ENCODE results near the gene AGAP1. TPM values are rescaled to one million over a fixed set of nuclear protein-coding genes. Genes with fewer than 3 reads are reported as not detected.

AGAP1 gene
- total RNA-seq, 1 donor from 2014 or later, result 44.0 TPM

DNA sequence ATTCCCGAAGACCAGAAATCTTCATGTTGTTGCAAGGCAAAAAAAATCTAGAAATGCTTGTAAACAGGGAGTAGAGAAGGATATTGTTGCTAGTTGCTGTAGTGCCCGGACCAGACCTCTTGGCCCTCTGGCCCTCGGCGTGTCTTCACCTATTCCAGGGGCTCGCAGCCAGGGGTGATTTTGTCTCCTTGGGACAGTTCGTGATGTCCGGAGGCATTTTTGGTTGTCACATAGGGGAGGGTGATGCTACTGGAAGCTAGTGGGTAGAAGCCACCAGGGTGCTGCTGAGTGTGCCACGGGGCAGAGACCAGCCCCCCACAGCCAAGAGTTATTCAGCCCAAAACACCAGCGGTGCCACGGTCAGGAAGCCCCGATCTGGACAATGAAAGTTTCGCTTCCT, 443.7 kb downstream of the AGAP1 start:
- H3K36me3 Mint-ChIP-seq, result peaks cover 38% of the 10 kb centered on the region
- no peaks in the 10 kb centered on the region for H3K27me3 Mint-ChIP-seq (ENCODE audit: low read depth)
- H3K4me3 Mint-ChIP-seq, result no peak overlapping the region
- DNase-seq (ENCODE audit: low spot score in 2 of 2, unreplicated experiment in 2 of 2), result no peak
- TF ChIP-seq, protein P1, sequence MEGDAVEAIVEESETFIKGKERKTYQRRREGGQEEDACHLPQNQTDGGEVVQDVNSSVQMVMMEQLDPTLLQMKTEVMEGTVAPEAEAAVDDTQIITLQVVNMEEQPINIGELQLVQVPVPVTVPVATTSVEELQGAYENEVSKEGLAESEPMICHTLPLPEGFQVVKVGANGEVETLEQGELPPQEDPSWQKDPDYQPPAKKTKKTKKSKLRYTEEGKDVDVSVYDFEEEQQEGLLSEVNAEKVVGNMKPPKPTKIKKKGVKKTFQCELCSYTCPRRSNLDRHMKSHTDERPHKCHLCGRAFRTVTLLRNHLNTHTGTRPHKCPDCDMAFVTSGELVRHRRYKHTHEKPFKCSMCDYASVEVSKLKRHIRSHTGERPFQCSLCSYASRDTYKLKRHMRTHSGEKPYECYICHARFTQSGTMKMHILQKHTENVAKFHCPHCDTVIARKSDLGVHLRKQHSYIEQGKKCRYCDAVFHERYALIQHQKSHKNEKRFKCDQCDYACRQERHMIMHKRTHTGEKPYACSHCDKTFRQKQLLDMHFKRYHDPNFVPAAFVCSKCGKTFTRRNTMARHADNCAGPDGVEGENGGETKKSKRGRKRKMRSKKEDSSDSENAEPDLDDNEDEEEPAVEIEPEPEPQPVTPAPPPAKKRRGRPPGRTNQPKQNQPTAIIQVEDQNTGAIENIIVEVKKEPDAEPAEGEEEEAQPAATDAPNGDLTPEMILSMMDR (IDR thresholded peaks at IDR 0.05; ENCODE audit: unreplicated experiment), result no peak
- H3K4me1 Mint-ChIP-seq, result peaks cover 31% of the 10 kb centered on the region
- H3K27ac Mint-ChIP-seq, result no peak overlapping the region
- H3K9me3 Mint-ChIP-seq, result peaks cover 6% of the 10 kb centered on the region

DNA sequence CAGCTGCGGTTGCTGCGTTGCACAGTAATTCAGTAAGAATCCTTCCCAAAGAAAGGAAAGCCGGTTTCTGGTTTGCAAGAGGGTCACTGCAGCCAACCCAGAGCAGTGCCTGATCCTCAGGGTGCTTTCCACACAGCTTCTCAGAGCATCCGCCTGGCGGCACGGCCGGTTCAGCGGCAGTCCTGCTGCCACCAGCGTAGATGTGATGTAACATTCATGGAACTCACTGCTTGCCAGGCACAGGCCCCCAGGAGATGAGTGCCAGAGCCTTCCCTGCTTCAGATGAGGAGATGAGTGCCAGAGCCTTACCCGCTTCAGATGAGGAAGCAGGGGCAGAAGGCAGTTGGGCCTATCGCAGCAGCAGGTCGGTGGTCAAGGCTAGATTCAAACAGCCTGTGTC, 444.1 kb downstream of the AGAP1 start:
- TF ChIP-seq, protein P1 (IDR thresholded peaks at IDR 0.05; ENCODE audit: unreplicated experiment), result no peak
- H3K27ac Mint-ChIP-seq, result no peak overlapping the region
- H3K36me3 Mint-ChIP-seq, result peaks cover 33% of the 10 kb centered on the region

DNA sequence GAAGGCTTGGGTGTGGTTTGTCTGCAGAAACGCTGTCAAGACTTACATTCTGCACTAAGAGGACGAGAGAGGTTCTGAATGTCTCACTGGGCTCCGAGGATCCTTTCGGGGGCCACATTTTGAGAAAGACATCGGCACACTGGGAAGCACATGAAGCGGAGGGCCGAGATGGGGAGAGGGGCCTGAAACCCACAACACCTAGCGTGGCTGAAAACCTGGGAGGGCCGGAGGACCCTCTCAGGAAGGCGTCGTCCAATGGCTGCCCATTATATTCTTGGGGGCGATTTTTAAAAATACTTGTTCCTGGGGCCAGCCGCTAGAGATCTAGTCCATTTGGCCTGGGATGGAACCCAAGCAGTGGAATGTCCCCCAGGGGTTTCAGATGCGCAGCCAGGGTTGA, 444.8 kb downstream of the AGAP1 start:
- no peaks in the 10 kb centered on the region for H3K27me3 Mint-ChIP-seq (ENCODE audit: low read depth)
- H3K27ac Mint-ChIP-seq, result no peak overlapping the region

More for the DNA sequence above, 444.1 kb downstream of the AGAP1 start:
- Mint-ChIP-seq H3K4me3 (no peak overlapping the region), H3K4me1 (peaks cover 31% of the 10 kb centered on the region), H3K27me3 (ENCODE audit: low read depth) (no peaks in the 10 kb centered on the region), H3K9me3 (peaks cover 6% of the 10 kb centered on the region)
- DNase-seq (ENCODE audit: low spot score in 2 of 2, unreplicated experiment in 2 of 2), result no peak

DNA sequence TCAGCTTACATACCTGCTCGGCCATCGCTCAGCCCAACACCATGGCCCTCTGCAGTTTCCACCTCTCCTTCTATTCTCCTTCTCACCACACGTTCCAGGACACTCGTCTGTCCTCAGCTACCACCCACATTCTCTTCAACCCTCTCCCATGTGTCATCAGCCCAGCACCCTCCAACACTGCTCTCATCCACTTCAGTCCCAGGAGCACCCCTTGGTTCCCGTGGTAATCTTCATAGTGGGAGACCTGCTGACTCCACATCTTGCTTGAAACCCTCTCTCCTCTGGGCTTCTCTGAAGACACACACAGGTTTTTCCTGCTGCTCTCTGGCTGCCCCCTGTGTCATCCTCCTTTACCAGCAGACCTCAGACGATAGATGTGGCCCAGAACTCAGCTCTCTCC, 445.6 kb downstream of the AGAP1 start:
- TF ChIP-seq, protein P1 (IDR thresholded peaks at IDR 0.05; ENCODE audit: unreplicated experiment), result no peak
- peaks cover 6% of the 10 kb centered on the region for H3K9me3 Mint-ChIP-seq
- no peaks in the 10 kb centered on the region for H3K27me3 Mint-ChIP-seq (ENCODE audit: low read depth)
- no peak overlapping the region for H3K4me3 Mint-ChIP-seq
- no peak for DNase-seq (ENCODE audit: low spot score in 2 of 2, unreplicated experiment in 2 of 2)
- H3K36me3 Mint-ChIP-seq, result peaks cover 29% of the 10 kb centered on the region
- H3K27ac Mint-ChIP-seq, result no peak overlapping the region
- peaks cover 31% of the 10 kb centered on the region for H3K4me1 Mint-ChIP-seq

More for the DNA sequence above, 444.8 kb downstream of the AGAP1 start:
- no peak for DNase-seq (ENCODE audit: low spot score in 2 of 2, unreplicated experiment in 2 of 2)
- TF ChIP-seq, protein P1 (IDR thresholded peaks at IDR 0.05; ENCODE audit: unreplicated experiment), result no peak
- peaks cover 30% of the 10 kb centered on the region for H3K36me3 Mint-ChIP-seq
- H3K4me1 Mint-ChIP-seq, result peaks cover 31% of the 10 kb centered on the region
- peaks cover 6% of the 10 kb centered on the region for H3K9me3 Mint-ChIP-seq
- no peak overlapping the region for H3K4me3 Mint-ChIP-seq

DNA sequence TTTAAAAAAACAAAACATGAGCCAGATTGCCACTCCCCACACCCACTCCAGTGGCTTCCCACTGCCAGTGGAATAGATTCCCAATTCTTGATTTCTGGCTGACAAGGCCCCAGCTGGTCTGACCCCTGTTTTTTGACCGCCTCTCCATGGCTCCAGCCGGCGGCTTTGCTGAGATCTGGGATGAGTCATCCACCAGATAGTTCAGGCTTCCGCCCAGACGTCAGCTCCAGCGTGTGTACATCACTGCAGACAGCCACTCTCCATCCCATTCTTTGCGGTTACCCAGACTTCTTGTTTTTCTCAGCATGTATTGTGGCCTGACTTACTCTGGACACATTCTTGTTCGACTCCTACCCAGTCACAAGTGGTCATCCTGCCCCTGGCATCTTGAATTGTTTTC, 446.5 kb downstream of the AGAP1 start:
- DNase-seq (ENCODE audit: low spot score in 2 of 2, unreplicated experiment in 2 of 2), result no peak
- Mint-ChIP-seq H3K27me3 (ENCODE audit: low read depth) (no peaks in the 10 kb centered on the region), H3K4me3 (no peak overlapping the region), H3K36me3 (peaks cover 29% of the 10 kb centered on the region), H3K9me3 (peaks cover 6% of the 10 kb centered on the region), H3K27ac (peak overlapping the region; percentile 14), H3K4me1 (peaks cover 23% of the 10 kb centered on the region)
- TF ChIP-seq, protein P1 (IDR thresholded peaks at IDR 0.05; ENCODE audit: unreplicated experiment), result no peak

DNA sequence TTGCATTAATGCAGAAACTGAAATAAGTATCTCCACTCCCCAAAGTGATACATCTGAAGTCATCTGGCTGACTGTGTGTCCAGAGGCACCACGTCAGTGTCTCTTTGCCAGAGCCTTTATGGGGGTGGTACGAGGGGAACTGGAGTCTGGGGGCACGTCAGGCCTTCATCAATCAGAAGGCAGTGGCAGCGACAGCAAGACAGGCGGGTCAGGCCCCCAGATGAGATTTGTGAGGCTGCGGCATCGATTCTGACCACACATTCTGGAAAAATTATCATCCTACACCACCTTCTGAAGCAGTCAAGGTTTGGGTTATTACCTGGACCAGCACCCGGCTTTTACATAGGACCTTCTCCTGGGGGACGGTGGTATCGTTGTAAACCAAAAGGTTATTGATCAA, 450.7 kb downstream of the AGAP1 start:
- no peak for DNase-seq (ENCODE audit: low spot score in 2 of 2, unreplicated experiment in 2 of 2)
- TF ChIP-seq, protein P1 (IDR thresholded peaks at IDR 0.05; ENCODE audit: unreplicated experiment), result no peak
- H3K9me3 Mint-ChIP-seq, result no peaks in the 10 kb centered on the region
- H3K36me3 Mint-ChIP-seq, result peaks cover 11% of the 10 kb centered on the region
- no peak overlapping the region for H3K27ac Mint-ChIP-seq
- H3K4me1 Mint-ChIP-seq, result peaks cover 10% of the 10 kb centered on the region
- peaks cover 6% of the 10 kb centered on the region for H3K27me3 Mint-ChIP-seq (ENCODE audit: low read depth)
- no peak overlapping the region for H3K4me3 Mint-ChIP-seq

Measured in mesothelial cell of epicardium (in vitro differentiated cells).